Measurements from ENCODE around the gene NR5A2.

Gene NR5A2

GRCh38 chr1:200226268-200226968 is 198.9 kb downstream of the NR5A2 start:
- no peak for TF ChIP-seq CTCF (conservative IDR thresholded peaks at IDR 0.05; ENCODE audit: low read depth, low read length)
- H3K27ac ChIP-seq = no peak overlapping the region
- H3K4me2 ChIP-seq = peak overlapping the region; percentile 18; the same call in 1 of the 2 replicates
- peaks cover 9% of the 10 kb centered on the region for H3K4me1 ChIP-seq (ENCODE audit: low read depth, poor library complexity, severe bottlenecking)
- H3K9ac ChIP-seq = no peak overlapping the region
- H3K4me3 ChIP-seq (IDR thresholded peaks at IDR 0.05; ENCODE audit: insufficient read depth, low read depth, low read length) = peak overlapping the region; percentile 10
- no peaks in the 10 kb centered on the region for H4K20me1 ChIP-seq (ENCODE audit: insufficient read depth)
- H3K36me3 ChIP-seq (ENCODE audit: insufficient read depth) = no peaks in the 10 kb centered on the region
- no peaks in the 10 kb centered on the region for H3K79me2 ChIP-seq (ENCODE audit: insufficient read depth, low read depth)
- H3K27me3 ChIP-seq (ENCODE audit: insufficient read depth, low read depth) = no peaks in the 10 kb centered on the region
- H2AFZ ChIP-seq (ENCODE audit: low read depth) = peak overlapping the region; percentile 24; the same call in 1 of the 2 replicates

- no peaks in the 10 kb centered on the region for H3K36me3 ChIP-seq (ENCODE audit: insufficient read depth)
- no peak overlapping the region for H3K4me2 ChIP-seq
- no peak for TF ChIP-seq CTCF (conservative IDR thresholded peaks at IDR 0.05; ENCODE audit: low read depth, low read length)
- H3K4me1 ChIP-seq (ENCODE audit: low read depth, poor library complexity, severe bottlenecking) = peaks cover 9% of the 10 kb centered on the region
- no peak overlapping the region for H3K27ac ChIP-seq
- no peaks in the 10 kb centered on the region for H3K27me3 ChIP-seq (ENCODE audit: insufficient read depth, low read depth)
- H3K4me3 ChIP-seq (IDR thresholded peaks at IDR 0.05; ENCODE audit: insufficient read depth, low read depth, low read length) = peak overlapping the region; percentile 10
- no peak overlapping the region for H2AFZ ChIP-seq (ENCODE audit: low read depth)
- no peaks in the 10 kb centered on the region for H3K79me2 ChIP-seq (ENCODE audit: insufficient read depth, low read depth)
- H4K20me1 ChIP-seq (ENCODE audit: insufficient read depth) = no peaks in the 10 kb centered on the region
- no peak overlapping the region for H3K9ac ChIP-seq
Measured at GRCh38 chr1:200226969-200227303, 199.4 kb downstream of the NR5A2 start.

All from KMS-11 (cell line).